MM.1S (cell line): ENCODE data around the gene CBLN3.

ENCODE experiments used
- DNase-seq: peaks from one replicate; pipeline ENCODE4 v3.0.0-alpha.2; 2015
- H2AFZ ChIP-seq: fragments of 300-600 bp; sonication (generic); 2 replicates; pipeline ENCODE4 v1.6.0; 2016; ENCODE audit warnings: antibody characterized with exemption, low read length
- H3F3A ChIP-seq: fragments of 300-600 bp; sonication (generic); 2 replicates; pipeline ENCODE4 v1.6.1; 2016; ENCODE audit warnings: mild to moderate bottlenecking, antibody characterized with exemption, low read length, moderate library complexity, mixed read lengths; ENCODE audit not compliant: insufficient read depth
- H3K27ac ChIP-seq: fragments of 300-600 bp; sonication (generic); 2 replicates; pipeline ENCODE4 v1.5.1; 2016; ENCODE audit warnings: mild to moderate bottlenecking, low read length
- H3K27me3 ChIP-seq: fragments of 300-600 bp; sonication (generic); replicated peaks from 2 replicates; pipeline ENCODE4 v1.6.0; 2016; ENCODE audit warnings: low read length; ENCODE audit not compliant: insufficient read depth
- H3K36me3 ChIP-seq: fragments of 300-600 bp; sonication (generic); replicated peaks from 2 replicates; pipeline ENCODE4 v1.6.1; 2016; ENCODE audit warnings: mild to moderate bottlenecking, low read length, mixed read lengths; ENCODE audit not compliant: insufficient read depth
- H3K4me1 ChIP-seq: fragments of 300-600 bp; sonication (generic); 2 replicates; pipeline ENCODE4 v1.6.1; 2016; ENCODE audit warnings: low read length, mixed read lengths
- H3K4me2 ChIP-seq: fragments of 300-600 bp; sonication (generic); 2 replicates; pipeline ENCODE4 v1.6.0; 2016; ENCODE audit warnings: low read depth, low read length
- H3K4me3 ChIP-seq: fragments of 300-600 bp; sonication (generic); 2 replicates; pipeline ENCODE4 v1.5.1; 2016; ENCODE audit warnings: low read length, mixed read lengths
- H3K79me2 ChIP-seq: fragments of 300-600 bp; sonication (generic); 2 replicates; pipeline ENCODE4 v1.6.1; 2016; ENCODE audit warnings: mixed run types, low read length, mixed read lengths
- H3K9ac ChIP-seq: fragments of 300-600 bp; sonication (generic); 2 replicates; pipeline ENCODE4 v1.6.1; 2016; ENCODE audit warnings: low read length, mixed read lengths
- H3K9me2 ChIP-seq: fragments of 300-600 bp; sonication (generic); replicated peaks from 2 replicates; pipeline ENCODE4 v1.6.1; 2016; ENCODE audit warnings: mild to moderate bottlenecking, low read length, mixed read lengths; ENCODE audit not compliant: insufficient read depth
- H3K9me3 ChIP-seq: fragments of 300-600 bp; sonication (generic); replicated peaks from 2 replicates; pipeline ENCODE4 v1.6.1; 2016; ENCODE audit warnings: mild to moderate bottlenecking, low read length, mixed read lengths; ENCODE audit not compliant: insufficient read depth
- H4K20me1 ChIP-seq: fragments of 300-600 bp; sonication (generic); 2 replicates; pipeline ENCODE4 v1.6.1; 2016; ENCODE audit warnings: mild to moderate bottlenecking, low read length, moderate library complexity, mixed read lengths; ENCODE audit not compliant: insufficient read depth
- EZH2 ChIP-seq: fragments of 300-600 bp; sonication (generic); optimal IDR thresholded peaks from 2 replicates; pipeline ENCODE3; 2017; ENCODE audit warnings: low read depth, mild to moderate bottlenecking, antibody characterized with exemption, low read length, mixed read lengths
- EZH2phosphoT487 ChIP-seq: fragments of 300-600 bp; sonication (generic); IDR thresholded peaks from 2 replicates; pipeline ENCODE4 v1.6.1; 2018; ENCODE audit warnings: antibody characterized with exemption, low read length
- TF ChIP-seq, protein P1 (sequence below): fragments of 300-600 bp; sonication (generic); IDR thresholded peaks from 2 replicates; pipeline ENCODE4 v1.5.1; 2016; ENCODE audit warnings: antibody characterized with exemption, low read length, mixed read lengths

CBLN3 gene

DNA sequence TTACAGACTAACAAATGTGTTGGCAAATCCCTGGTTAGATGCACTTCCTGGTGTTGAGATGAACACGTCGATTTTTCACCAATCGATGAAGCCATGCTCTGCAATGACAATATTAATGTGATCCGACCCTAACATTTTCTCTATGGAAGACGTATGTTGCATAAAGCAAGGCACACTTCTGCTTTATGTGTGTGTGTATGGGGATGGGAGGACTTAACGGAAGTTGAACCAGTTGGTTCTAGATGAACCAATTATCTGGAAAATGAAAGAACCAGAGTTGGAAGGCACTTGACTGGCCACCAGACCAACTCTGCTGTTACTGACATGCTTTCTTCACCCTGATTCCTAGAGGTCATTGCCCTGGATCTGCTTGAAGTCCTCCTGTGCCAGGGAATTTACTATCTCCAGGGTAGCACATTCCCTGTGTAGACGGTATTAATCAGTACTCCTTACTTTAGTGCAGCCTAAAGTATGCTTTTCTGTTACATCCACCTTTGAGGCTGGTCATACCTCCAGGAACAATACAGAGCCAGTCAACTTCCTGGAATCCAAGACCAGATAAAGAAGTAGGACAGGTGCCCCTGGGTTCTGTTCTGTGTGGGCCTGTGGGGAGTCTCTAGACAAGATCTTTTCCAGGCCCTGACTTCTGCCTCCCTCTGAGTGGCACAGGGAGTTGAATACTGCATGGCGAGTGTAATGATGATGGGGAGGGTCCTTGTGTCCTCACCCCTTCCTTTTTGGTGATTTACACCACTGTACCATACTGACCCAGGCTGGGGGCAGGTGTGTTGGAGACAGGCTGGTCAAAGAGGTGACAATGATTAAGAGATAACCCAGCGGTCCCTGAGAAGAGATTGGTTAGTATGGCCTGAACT, 9.0 kb upstream of the CBLN3 start:
- H3K9me3 ChIP-seq: no peaks in the 10 kb centered on the region
- TF ChIP-seq EZH2phosphoT487: no peak
- TF ChIP-seq, protein P1, sequence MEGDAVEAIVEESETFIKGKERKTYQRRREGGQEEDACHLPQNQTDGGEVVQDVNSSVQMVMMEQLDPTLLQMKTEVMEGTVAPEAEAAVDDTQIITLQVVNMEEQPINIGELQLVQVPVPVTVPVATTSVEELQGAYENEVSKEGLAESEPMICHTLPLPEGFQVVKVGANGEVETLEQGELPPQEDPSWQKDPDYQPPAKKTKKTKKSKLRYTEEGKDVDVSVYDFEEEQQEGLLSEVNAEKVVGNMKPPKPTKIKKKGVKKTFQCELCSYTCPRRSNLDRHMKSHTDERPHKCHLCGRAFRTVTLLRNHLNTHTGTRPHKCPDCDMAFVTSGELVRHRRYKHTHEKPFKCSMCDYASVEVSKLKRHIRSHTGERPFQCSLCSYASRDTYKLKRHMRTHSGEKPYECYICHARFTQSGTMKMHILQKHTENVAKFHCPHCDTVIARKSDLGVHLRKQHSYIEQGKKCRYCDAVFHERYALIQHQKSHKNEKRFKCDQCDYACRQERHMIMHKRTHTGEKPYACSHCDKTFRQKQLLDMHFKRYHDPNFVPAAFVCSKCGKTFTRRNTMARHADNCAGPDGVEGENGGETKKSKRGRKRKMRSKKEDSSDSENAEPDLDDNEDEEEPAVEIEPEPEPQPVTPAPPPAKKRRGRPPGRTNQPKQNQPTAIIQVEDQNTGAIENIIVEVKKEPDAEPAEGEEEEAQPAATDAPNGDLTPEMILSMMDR: no peak
- TF ChIP-seq EZH2: no peak
- H2AFZ ChIP-seq: no peak overlapping the region
- H3K9ac ChIP-seq: no peak overlapping the region
- H3K27ac ChIP-seq: no peak overlapping the region
- H3K4me2 ChIP-seq: no peak overlapping the region
- no peaks in the 10 kb centered on the region; the same call in 1 of the 2 replicates for H3K79me2 ChIP-seq
- H3K9me2 ChIP-seq: no peaks in the 10 kb centered on the region
- no peaks in the 10 kb centered on the region for H3K27me3 ChIP-seq
- H3K36me3 ChIP-seq: 0 out of 2 replicates have a peak, but pooled peaks cover 2% of the 10 kb centered on the region
- DNase-seq: no peak
- 0 out of 2 replicates have a peak, but pooled peaks cover 3% of the 10 kb centered on the region for H3K4me1 ChIP-seq
- H3K4me3 ChIP-seq: no peak overlapping the region
- peaks cover 5% of the 10 kb centered on the region for H3F3A ChIP-seq
- H4K20me1 ChIP-seq: no peaks in the 10 kb centered on the region

DNA sequence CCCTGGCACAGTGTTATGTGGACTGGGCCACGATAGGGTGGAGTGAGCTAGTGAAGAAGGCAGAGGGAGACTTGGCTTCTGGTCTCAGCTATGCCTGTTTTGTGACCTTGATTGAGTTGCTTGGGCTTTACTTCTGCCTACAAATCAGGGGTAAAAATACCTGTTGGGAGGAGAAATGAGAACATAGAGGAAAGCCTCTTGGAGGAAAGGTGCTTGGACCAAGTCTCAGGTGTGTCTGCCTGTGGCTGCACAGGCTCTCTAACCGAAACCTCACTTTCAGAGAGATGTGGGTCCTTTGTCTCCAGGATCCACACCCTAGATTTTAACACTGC, 8.2 kb upstream of the CBLN3 start:
- Histone ChIP-seq H3K9ac (no peak overlapping the region), H3K4me1 (0 out of 2 replicates have a peak, but pooled peaks cover 3% of the 10 kb centered on the region), H3K27ac (no peak overlapping the region), H3F3A (peaks cover 5% of the 10 kb centered on the region), H3K79me2 (no peaks in the 10 kb centered on the region; the same call in 1 of the 2 replicates), H2AFZ (no peak overlapping the region), H3K9me3 (no peaks in the 10 kb centered on the region), H3K9me2 (no peaks in the 10 kb centered on the region), H3K27me3 (no peaks in the 10 kb centered on the region), H3K4me3 (no peak overlapping the region), H3K36me3 (0 out of 2 replicates have a peak, but pooled peaks cover 2% of the 10 kb centered on the region), H3K4me2 (no peak overlapping the region), H4K20me1 (no peaks in the 10 kb centered on the region)
- no peak for DNase-seq
- TF ChIP-seq EZH2phosphoT487: no peak

DNA sequence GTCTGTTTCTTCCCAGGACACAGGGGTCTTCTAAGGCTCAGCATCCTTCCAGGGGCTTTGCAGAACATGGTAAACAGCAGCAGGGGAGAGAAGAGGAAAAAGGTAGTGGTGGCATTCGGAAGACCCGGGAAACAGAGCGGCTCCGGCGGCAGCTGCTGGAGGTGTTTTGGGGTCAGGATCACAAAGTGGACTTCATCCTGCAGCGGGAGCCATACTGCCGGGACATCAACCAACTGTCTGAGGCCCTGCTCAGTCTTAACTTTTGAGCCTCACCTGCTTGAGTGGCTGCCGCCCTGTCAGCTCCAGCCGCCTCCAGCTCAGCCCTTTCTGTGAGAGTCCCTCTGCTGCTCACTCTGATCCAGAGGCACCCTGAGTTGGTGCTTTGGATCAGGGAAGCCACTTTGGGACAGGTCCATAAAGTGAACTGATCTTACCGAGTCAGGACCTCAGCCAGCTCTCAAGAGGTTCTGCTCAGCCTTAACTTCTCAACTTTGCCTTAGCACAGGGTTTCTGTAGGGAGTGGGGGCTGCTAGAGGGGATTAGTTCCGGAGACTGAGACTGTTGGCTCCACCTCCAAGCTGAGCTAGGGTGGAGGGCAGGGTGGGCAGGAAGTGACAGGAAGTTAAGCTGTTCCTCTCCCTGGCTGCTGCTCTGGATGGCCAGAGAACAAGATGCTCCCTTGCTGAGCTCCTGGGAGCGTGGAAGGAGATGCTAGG, 7.7 kb upstream of the CBLN3 start:
- H3K27me3 ChIP-seq: no peaks in the 10 kb centered on the region
- H3K4me1 ChIP-seq: 0 out of 2 replicates have a peak, but pooled peaks cover 3% of the 10 kb centered on the region
- no peak overlapping the region for H3K27ac ChIP-seq
- H4K20me1 ChIP-seq: no peaks in the 10 kb centered on the region
- peaks cover 5% of the 10 kb centered on the region for H3F3A ChIP-seq
- H2AFZ ChIP-seq: no peak overlapping the region
- H3K9me3 ChIP-seq: no peaks in the 10 kb centered on the region
- DNase-seq: no peak
- 0 out of 2 replicates have a peak, but pooled peaks cover 2% of the 10 kb centered on the region for H3K36me3 ChIP-seq
- no peak overlapping the region for H3K4me2 ChIP-seq
- peaks cover 5% of the 10 kb centered on the region; the same call in 1 of the 2 replicates for H3K79me2 ChIP-seq
- H3K9me2 ChIP-seq: no peaks in the 10 kb centered on the region
- TF ChIP-seq EZH2 (no peak), EZH2phosphoT487 (no peak)
- TF ChIP-seq, protein P1: no peak
- no peak overlapping the region for H3K9ac ChIP-seq
- H3K4me3 ChIP-seq: no peak overlapping the region
